Stomach (tissue), 4 donors: ENCODE measurements around the gene SLAMF6.

Source experiments
- EP300 ChIP-seq: sonication (generic); formaldehyde crosslinking; IDR thresholded peaks from one replicate; pipeline ENCODE4 v1.6.1; 2017; ENCODE audit warnings: antibody characterized with exemption
- TF ChIP-seq, protein P1 (sequence below), 7 experiments: fragments of 450-650 bp in 4 of 7; fragments of 200-600 bp in 3 of 7; sonication (generic) in 3 of 7; IDR thresholded peaks; one replicate each; pipeline ENCODE4 v1.5.1; 2016 to 2019; ENCODE audit warnings: antibody characterized with exemption in 7 of 7, control low read depth in 2 of 7, mild to moderate bottlenecking in 1 of 7

DNA sequence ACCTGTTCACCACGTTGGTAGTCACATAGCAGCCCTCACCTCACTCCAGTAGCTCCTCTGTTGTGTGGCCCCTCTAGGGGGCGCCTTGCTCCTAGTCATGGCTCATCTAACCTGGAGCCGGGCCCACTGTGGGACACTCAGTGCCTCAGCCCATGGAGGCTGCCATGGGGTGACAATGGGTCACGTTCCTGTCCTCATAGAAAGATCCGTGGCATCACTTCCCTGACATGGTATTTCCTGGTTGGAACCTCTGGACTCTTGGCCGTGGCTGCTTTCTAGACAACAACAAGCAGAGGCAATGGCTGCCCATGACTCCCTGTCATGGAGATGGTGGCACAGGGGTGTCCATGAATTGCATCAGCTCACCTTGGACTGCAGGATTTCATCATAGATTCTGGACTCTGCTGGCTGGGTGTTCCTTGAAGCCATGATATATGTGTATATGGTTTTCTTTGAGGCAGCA lies 27.5 kb upstream of the SLAMF6 start:
- TF ChIP-seq, protein P1, sequence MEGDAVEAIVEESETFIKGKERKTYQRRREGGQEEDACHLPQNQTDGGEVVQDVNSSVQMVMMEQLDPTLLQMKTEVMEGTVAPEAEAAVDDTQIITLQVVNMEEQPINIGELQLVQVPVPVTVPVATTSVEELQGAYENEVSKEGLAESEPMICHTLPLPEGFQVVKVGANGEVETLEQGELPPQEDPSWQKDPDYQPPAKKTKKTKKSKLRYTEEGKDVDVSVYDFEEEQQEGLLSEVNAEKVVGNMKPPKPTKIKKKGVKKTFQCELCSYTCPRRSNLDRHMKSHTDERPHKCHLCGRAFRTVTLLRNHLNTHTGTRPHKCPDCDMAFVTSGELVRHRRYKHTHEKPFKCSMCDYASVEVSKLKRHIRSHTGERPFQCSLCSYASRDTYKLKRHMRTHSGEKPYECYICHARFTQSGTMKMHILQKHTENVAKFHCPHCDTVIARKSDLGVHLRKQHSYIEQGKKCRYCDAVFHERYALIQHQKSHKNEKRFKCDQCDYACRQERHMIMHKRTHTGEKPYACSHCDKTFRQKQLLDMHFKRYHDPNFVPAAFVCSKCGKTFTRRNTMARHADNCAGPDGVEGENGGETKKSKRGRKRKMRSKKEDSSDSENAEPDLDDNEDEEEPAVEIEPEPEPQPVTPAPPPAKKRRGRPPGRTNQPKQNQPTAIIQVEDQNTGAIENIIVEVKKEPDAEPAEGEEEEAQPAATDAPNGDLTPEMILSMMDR (IDR thresholded peaks at IDR 0.05): no peak
- no peak for TF ChIP-seq EP300
